GM21447 (cell line): Measurements from ENCODE around the gene PDE6C.

Experiments
- ATAC-seq: cut with Tn5 transposase; IDR thresholded peaks from one replicate; pipeline ENCODE4 v1.9.1; 2021; ENCODE audit not compliant: unreplicated experiment

PDE6C gene

DNA sequence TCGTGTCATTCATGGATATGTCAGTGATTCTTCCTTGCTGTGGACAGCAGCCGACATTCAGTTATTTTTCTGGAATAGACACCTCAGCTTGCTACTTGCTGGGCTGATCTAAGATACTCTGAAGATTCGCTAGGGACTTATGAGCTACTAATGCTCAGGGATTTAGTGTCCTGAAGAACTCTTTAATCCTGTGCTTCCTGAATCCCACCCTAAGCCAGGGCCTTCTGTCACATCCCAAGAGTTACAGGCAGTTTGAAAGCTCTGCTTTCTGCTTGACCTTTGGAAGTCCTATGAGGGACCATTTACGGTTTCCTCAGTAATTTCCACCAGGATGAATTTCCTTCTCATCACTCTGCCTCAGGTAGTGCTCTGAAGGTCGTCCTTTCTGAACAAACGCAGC, at the start of gene PDE6C:
Gene PDE6C (plus strand): TSS at position 227 of the 400 bp plus-strand sequence. CDS start 189 bp downstream, outside the sequence.
- no peak for ATAC-seq

DNA sequence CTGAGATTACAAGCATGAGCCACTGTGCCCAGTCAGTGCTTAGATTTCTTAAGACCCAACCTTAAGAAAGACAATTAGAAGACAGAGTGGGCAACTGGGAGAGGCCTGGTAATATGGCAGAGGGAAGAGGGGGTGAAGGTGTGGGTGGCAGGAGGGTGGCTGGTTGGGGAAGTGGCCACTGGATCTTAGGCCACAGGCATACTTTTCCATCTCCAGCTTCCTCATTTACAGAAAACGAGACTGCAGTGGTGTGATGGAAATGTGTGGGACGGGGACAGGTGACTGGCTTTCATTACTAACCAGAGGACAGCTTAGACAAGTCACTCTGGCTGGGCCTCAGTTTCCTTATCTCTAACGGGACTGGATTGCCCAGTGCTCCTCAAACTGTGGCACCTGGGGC, 46.9 kb upstream of the PDE6C start:
- no peak for ATAC-seq

DNA sequence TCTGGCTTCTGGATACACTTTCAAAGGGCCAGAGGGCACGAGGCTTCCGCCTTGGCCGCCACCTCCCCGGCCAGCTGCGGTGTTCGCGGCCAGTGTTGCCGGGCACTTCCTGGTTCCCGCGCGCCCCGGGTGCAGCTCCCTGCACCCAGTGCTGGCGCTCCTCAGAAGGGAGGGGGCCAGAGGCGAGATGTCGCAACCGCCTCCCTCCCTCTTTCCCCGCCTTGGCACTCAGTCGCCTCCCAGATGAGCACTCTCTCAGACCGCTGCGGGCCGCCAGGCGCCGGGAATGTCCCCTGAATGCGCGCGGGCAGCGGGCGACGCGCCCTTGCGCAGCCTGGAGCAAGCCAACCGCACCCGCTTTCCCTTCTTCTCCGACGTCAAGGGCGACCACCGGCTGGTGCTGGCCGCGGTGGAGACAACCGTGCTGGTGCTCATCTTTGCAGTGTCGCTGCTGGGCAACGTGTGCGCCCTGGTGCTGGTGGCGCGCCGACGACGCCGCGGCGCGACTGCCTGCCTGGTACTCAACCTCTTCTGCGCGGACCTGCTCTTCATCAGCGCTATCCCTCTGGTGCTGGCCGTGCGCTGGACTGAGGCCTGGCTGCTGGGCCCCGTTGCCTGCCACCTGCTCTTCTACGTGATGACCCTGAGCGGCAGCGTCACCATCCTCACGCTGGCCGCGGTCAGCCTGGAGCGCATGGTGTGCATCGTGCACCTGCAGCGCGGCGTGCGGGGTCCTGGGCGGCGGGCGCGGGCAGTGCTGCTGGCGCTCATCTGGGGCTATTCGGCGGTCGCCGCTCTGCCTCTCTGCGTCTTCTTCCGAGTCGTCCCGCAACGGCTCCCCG, 45.7 kb upstream of the PDE6C start, which contains the start of gene FFAR4:
Gene FFAR4 (plus strand): TSS at position 231 of the 842 bp plus-strand sequence. CDS start 56 bp downstream, at position 287.
- no peak for ATAC-seq

DNA sequence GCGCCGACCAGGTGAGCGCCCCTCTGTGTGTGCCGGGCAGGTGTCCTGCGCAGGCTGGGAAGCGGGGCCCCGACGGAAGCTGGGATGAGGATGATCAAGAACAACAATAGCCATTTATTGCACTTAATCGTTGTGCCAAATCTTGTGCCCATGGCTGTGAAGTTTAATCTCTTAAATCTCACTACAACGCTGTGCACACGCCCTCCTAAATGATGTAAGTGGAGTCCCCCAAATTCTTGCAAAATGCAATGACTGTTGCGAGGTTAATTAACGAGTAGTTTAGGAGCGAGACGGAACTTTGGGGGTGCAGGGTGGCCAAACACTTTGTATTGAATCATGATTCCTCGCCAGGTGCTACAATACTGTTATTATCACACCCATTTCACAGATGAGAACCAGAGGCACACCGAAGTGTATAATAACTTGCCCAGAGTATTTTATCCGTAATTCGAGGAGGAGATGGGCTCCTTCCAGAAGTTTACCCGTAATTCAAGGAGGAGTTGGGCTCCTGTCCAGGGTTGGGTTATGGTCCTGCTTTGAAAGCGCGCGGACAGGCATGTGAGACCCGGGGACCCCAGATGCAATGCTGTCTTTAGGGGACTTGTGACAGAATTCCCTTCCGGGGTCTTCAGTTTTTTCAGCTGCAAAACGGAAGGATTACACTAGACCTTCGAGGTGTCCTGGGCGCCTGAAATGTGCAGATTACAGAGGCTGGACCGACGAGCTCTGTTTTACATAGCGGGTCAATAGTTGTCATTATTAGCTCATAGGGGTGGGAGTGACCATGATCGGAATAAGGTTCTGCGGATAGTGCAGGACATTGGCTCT, 44.8 kb upstream of the PDE6C start:
- no peak for ATAC-seq

DNA sequence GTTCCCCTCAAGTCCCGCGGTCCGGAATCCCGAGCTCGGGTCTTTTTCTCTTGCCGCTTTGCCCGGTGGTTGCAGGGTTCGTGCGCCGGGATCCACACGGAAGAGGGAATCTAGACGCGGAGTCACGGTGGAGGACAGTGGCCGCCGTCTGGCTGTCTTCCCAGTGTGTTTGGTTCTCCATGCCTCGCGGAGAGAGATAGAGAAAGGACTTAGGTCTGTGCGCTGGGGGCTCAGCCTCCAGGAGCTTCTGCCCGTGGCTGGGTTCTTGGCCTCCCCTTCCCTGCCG, 44.3 kb upstream of the PDE6C start:
- ATAC-seq = no peak

DNA sequence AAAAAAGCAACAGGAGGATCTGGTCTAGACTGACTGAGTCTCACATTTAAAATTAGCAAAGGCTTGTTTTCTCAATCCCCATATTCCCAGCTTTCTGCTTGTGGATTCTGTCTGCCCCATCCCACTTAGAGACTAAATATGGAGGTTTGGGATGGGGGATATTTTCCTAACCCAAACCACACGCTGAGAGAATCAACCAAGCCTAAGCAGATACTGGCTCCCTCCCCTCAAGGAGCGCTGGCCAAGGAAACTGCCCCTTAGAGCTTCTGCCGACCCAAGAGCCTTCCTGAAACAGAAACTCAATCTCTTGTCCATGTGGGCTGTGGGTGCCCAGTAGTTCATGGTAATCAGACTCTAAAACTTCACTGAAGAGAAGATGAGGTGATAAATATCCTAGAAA, 42.0 kb upstream of the PDE6C start:
- ATAC-seq = no peak

DNA sequence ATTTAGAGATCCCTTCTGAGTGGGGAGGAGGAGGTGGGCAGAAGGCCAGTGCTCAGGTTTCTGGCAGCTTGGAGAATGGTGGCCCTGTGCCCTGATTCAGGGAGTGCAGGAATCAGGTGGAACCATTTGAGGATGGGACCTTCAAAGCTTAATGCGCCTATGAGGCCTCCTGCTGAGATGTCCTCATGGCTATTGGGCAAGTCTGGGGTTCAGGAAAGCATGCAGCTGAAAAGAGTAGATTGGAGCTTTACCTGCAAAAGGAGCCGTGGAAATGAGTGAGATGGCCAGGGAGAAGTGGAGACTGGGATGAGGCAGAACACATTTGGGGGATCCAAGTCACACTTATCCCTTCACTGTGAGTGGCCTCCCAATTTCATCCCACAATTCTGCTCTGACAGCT, 39.7 kb upstream of the PDE6C start:
- no peak for ATAC-seq

DNA sequence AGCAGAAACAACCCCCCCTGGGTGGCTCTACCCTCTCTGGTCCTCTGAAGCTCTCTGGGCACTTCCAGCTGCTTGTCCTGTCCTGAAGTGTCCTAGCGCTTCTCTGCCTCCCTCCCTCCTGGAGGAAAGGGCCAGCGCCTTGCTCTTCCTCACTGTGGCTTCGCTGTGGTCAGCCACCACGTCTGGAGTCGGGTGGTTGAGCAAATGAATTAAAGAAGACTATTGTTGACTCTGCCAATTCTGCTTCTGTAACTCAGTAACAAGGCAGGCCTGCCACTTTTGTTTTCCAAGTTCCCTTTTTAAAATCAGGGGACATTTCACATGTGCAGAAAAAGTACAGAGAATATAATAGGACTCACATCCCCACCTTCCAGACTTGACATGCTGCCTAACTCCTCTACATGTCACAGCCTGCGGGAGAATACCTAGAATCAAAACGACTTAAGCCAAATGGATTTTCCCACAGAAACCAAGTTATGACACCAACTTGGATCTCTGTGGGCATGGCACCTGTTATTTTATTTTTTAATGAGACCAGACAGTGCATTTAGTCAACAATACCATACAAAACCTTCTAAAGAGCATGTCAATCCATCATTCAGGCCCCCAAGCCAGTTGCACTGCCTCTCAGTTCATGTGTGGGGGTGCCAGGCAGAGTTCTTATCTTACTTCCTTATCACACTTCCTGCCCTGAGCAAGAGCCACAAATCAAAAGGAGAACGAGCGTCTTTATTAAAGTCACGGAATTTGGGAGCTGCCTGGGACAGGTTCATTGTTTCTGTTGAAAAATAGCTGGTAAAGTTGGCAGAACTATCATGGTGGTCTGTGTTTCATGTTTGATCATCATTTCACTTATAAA, 39.1 kb upstream of the PDE6C start:
- no peak for ATAC-seq

DNA sequence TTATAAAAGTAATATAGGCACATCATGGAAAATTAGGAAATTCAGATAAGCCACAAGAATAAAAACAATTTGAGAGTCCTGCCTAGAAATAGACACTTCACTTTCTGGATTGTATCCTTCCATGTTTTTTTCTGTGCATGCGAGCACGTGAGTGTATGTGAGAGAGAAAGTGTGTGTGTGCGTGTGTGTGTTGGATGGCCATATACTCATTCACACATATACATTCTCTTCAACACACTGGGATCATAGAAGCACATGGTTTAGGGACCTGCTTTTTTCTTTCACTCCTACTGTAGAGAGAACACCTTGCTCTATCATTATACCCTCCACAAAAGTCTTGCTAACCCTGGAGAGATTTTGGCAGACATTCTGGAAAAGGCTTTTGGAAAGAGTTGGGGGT, 38.4 kb upstream of the PDE6C start:
- no peak for ATAC-seq

DNA sequence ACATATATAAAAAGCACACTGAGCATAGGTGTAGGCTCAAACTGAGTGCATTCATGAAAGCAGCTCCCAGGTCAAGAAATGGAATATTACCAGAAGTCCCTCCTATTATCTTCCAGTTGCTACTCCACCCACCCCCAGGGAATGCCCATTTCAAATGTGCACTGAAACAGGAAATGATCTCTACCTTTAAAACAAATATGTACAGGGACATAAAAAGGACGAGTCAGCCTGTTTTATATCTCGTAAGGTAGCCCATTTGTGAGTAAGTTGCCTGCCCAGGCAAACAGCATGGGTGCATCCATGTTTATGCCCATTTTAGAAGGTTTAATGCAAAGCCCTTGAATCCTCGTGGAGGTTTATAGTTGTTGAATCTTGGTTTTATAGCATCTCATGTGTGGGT, 35.4 kb upstream of the PDE6C start:
- ATAC-seq = no peak

DNA sequence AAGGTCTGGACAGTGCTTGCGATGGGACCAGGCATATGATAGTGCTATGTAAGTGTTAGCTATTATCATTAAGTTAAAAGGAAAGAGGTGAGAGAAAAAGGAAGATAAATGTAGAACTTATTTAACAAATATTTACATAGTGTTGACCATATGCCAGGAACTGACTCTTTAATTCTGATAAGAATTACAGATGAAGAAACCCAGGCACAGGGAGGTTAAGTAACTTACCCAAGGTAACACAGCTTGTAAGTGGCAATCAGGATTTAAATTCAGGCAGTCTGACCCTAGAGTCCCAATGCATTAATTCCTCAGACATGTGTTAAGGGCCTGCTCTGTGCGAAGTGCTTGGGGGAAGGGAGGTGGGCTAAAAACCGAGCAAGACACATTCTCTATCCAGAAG, 34.8 kb upstream of the PDE6C start:
- no peak for ATAC-seq

DNA sequence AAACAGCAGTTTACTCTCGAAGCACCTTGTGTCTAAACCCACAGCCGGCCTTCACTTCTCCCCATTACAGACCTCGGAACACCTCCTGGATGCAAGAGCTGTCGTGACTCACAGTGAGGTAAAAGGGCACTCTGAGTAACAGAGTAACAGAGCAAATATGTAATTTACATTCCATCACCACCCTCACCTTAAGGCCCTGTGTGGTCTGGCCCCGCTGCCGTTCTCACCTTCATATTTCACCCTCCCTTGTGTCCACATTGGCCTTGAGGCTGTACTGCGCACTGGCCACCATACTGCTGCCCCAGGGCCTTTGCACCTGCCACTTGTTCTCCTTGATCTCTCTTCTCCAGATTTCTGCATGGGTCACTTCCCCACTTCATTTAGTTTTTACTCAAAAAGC, 33.2 kb upstream of the PDE6C start:
- no peak for ATAC-seq

DNA sequence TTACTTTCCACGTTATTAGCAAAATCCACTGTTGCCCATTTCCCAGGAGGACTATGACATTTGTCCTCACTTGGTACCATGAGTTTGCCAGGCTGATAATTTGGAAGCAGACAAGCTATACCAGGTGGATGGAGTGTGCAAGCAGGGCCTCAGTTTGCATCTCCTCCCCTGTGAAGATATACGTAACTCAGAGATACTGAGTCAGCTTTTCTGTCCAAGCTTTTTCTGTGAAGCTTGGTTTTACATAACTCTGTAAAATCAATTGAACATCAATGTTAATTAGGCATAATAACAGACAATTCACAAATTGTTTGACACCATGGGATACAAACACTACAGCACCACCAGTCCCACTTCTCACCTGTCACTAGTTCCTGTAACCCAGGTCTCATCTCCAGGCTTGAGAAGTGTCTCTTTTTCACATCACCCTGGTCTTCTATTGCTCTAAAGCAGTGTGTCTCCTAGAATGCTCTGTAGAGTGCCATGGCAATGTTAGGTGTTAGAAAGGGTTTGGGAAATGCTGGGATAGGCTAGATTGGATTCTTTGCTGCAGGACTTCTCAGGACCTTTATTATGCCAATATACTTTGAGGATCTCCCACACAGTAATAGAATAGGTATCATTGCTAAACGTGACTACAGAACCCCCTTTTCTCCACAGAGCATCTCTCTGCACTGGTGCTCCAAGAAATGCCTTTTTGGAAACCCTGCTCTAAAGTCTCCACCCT, 32.2 kb upstream of the PDE6C start:
- no peak for ATAC-seq

DNA sequence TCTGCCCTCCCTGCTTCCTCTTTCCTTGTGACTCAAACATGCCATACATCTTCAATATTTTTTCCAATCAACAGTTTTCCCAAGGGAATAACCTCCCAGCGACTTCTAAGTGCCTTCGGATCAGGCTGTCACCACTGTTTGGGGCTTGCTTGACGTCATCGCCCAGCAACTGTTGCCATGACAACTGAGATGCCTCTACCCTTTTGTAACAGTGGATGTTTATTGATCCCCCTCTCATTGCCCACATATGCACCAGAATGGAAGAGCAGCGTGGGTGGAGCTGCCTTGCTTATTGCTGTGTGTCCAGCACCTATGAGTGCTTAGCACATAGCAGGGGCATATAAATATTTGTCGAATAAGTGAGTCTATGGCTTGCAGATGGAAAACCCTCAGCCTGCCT, 31.5 kb upstream of the PDE6C start:
- ATAC-seq = no peak

DNA sequence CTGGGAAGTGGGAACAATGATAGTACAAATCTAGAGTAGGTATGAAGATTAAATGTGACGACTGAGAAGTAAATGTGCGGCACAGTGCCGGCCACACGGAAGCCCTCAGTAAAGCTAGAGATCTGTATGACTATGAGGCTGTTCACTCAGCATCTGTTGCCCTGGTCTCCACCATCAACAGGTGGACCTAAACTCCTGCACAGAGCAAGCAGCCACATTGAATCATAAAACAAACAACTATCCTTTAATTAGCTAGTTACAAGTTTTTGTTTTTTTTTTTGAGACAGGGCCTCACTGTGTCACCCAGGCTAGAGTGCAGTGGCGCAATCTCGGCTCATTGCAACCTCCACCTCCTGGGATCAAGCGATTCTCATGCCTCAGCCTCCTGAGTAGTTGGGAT, 27.9 kb upstream of the PDE6C start:
- ATAC-seq = no peak

DNA sequence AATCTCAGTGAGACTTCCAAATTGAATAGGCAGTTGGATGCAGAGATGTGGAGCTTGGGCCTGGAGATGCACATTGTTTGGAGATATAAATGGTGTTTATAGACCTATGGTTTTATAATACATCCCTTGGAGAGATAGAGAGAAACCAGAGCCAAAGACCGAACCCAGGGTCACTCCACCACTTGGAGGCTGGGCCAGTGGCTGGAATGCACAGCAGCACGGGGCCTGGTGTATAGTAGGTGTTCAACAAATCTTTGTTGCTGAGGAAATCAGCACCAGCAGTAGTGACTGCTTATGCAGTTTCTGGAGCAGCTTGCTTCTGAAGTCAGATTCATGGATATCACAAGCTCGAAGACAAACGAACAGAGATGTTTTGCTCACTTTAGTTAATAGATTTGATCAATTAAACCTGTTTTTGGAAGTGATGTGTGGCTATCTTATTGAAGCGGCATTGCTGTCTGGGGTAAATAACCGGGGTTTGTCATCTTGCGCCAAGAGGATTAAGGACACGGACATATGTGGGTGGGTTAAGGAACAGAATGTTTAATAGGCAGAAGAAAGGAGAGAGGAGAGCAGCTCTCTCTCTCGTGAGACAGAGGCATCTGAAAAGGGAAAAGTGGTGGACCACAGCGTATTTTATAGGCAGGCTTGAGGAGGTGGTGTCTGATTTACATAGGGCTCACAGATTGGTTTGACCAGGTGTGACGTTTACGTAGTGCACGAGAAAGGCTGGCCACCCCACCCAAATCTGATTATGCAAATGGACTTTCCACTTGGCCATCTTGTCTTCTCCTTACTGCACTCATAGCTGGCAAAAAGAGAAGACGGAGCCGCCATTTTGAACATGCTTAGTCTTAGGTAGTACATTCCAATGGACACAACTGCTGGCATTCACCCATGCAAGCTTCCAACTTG, 22.4 kb upstream of the PDE6C start:
- ATAC-seq = no peak

DNA sequence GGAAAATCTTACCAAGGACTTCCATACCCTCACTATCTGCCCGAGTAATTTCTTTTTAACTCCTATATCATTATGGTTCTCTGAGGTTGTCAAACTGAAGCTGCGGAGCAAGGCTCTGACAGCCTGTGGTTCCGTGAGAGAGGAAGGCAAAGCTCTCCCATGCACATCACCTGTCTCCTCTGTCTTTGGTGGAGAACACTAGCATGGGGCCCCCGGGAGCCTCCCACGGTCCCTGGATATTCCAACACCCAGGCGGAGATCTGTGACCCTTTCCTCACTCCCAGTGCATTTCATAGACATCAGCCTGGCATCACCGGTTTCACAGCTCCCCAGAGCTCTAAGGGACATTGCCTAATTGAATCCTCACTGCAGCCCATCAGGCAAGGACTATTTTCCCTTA, 21.7 kb upstream of the PDE6C start:
- ATAC-seq = no peak

DNA sequence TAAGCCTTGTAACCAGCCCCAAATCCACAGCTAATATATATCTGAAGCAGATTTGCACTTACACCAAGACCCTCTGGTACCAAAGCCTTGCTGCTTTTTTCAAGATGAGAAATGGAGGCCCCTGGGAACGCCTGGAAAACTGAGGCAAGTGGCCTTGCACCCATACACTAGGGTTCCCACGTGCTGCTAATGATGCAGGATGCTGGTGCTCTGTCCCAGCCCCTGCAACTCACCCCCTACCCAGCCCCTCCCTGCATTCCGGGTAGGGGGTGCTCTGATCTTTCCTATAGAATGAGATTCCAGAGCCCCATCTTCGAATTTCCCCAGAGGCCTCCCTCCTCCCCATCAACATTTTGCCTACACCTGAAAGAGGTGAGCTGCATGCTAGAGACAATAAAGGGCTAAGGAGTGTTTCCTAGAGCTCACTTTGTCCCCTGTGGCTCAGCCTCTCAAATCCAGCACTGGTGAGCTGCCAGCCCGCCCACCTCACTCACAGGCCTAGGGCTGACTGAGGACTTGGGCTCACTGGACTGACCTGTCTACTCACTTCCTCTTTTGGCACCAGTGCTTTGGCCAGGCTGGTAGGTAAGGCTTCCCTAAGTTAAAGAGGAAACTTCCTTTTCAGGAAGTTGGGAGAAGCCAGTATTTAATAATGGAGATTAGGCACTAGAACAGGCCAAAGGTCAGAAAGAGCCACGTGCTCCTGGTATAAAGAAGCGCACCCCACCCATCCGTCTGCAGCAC, 21.1 kb upstream of the PDE6C start:
- no peak for ATAC-seq

DNA sequence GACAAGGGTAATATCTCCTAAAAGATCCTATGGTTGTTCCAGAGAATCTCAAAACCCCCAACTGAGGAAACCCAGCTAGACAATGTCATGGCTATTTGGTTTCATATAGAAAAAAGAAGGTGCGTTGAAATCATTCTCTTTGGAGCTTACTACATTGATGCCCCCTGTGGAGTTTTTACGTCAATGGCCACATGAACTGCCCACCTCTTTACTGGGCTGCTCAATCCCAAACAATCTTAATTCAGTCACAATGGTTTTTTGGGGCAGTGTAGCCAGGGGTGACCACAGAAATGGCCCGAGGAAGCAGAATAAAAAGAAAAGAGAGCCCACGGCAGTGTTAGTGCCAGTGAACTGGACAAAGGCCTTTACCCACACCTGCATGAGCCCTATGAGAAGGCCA, 19.1 kb upstream of the PDE6C start:
- no peak for ATAC-seq
